Measurements from ENCODE around the gene PDIA5. TPM values are rescaled to one million over a fixed set of nuclear protein-coding genes. Genes with fewer than 3 reads are reported as not detected.

Gene PDIA5
- total RNA-seq, 1 experiment from 2014 or later = 50.8 TPM

DNA sequence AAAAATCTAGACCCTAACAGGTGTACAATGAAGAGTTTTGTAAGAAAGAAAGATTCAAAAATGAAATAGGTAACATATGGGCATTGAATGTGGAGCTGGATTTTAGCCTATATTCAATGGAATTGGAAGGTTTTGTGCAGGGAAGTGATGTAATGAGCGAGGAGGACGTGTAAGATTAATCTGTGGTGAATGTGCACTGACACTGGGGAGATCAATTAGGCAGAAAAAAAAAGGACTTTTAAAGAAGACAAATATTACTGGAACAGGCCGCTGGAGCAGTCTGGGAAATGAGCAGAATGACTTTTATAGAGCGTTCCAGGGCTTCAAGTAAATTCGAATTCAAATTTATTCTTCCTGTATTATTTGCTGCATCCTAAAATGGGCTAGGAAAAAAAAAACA lies 55.2 kb downstream of the PDIA5 start:
- Histone ChIP-seq H3K36me3 (ENCODE audit: control insufficient read depth in 1 of 2, insufficient read depth in 2 of 2, low read length in 2 of 2) (peaks cover 32 to 59% of the 10 kb centered on the region in 2 experiments; a peak in 3 of 4 replicates), H3K79me2 (ENCODE audit: insufficient read depth, low read length) (peaks cover 3% of the 10 kb centered on the region; the same call in 1 of the 2 replicates), H3K9ac (ENCODE audit: low read length) (no peak overlapping the region), H3K4me2 (ENCODE audit: low read length) (no peak overlapping the region), H3K4me1 (ENCODE audit: control insufficient read depth in 1 of 2, insufficient read depth in 2 of 2, low read length in 2 of 2) (peaks cover 0 to 15% of the 10 kb centered on the region in 2 experiments; a peak in 2 of 4 replicates), H2AFZ (ENCODE audit: low read depth, low read length, poor library complexity, severe bottlenecking) (no peak overlapping the region), H3K4me3 (replicated peaks in 1 of 2; ENCODE audit: low read depth in 1 of 2, low read length in 2 of 2) (no peak overlapping the region), H3K27me3 (ENCODE audit: insufficient read depth, low read length) (no peaks in the 10 kb centered on the region), H4K20me1 (ENCODE audit: insufficient read depth) (no peaks in the 10 kb centered on the region), H3K27ac (ENCODE audit: low read depth, low read length) (no peak overlapping the region), H3K9me3 (ENCODE audit: control insufficient read depth in 1 of 2, insufficient read depth in 1 of 2, low read depth in 1 of 2, low read length in 2 of 2) (no peaks in the 10 kb centered on the region), H3K9me2 (ENCODE audit: insufficient read depth) (no peaks in the 10 kb centered on the region)
- no TSS peak for BruUV-seq (replicated peaks)
- intact Hi-C loops (cut with micrococcal nuclease) = no loop called here
- TF ChIP-seq CEBPB (IDR thresholded peaks at IDR 0.05; ENCODE audit: low read depth) (no peak), POLR2AphosphoS5 (IDR thresholded peaks at IDR 0.05; ENCODE audit: low read depth, low read length) (no peak), ELF1 (IDR thresholded peaks at IDR 0.05; ENCODE audit: borderline replicate concordance, low read depth) (no peak), EGR1 (IDR thresholded peaks at IDR 0.05; ENCODE audit: low read depth) (no peak), ZBTB33 (IDR thresholded peaks at IDR 0.05; ENCODE audit: extremely low read depth, insufficient replicate concordance, low read length) (no peak), SIN3A (IDR thresholded peaks at IDR 0.05; ENCODE audit: low read depth) (no peak), EZH2 (IDR thresholded peaks at IDR 0.05) (no peak), CTCF (IDR thresholded peaks at IDR 0.05 in 2 of 3, conservative IDR thresholded peaks at IDR 0.05 in 1 of 3; ENCODE audit: borderline replicate concordance in 1 of 3, insufficient read depth in 1 of 3, low read depth in 2 of 3, low read length in 2 of 3) (no peak), FOSL1 (IDR thresholded peaks at IDR 0.05; ENCODE audit: low read depth) (no peak), ZFX (IDR thresholded peaks at IDR 0.05) (no peak), SP1 (IDR thresholded peaks at IDR 0.05; ENCODE audit: low read depth) (no peak), YY1 (IDR thresholded peaks at IDR 0.05; ENCODE audit: extremely low read depth, insufficient replicate concordance, low read depth, low read length) (no peak), CBX3 (IDR thresholded peaks at IDR 0.05; ENCODE audit: low read depth) (no peak), EZH2phosphoT487 (IDR thresholded peaks at IDR 0.05; ENCODE audit: borderline replicate concordance) (no peak), MAX (IDR thresholded peaks at IDR 0.05) (no peak), POLR2A (IDR thresholded peaks at IDR 0.05; ENCODE audit: borderline replicate concordance, extremely low read depth, insufficient read depth, insufficient read length) (no peak), SRF (IDR thresholded peaks at IDR 0.05; ENCODE audit: low read depth) (no peak)
- TF ChIP-seq, protein P1, sequence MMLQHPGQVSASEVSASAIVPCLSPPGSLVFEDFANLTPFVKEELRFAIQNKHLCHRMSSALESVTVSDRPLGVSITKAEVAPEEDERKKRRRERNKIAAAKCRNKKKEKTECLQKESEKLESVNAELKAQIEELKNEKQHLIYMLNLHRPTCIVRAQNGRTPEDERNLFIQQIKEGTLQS (IDR thresholded peaks at IDR 0.05) = no peak
- TF ChIP-seq, protein P2, sequence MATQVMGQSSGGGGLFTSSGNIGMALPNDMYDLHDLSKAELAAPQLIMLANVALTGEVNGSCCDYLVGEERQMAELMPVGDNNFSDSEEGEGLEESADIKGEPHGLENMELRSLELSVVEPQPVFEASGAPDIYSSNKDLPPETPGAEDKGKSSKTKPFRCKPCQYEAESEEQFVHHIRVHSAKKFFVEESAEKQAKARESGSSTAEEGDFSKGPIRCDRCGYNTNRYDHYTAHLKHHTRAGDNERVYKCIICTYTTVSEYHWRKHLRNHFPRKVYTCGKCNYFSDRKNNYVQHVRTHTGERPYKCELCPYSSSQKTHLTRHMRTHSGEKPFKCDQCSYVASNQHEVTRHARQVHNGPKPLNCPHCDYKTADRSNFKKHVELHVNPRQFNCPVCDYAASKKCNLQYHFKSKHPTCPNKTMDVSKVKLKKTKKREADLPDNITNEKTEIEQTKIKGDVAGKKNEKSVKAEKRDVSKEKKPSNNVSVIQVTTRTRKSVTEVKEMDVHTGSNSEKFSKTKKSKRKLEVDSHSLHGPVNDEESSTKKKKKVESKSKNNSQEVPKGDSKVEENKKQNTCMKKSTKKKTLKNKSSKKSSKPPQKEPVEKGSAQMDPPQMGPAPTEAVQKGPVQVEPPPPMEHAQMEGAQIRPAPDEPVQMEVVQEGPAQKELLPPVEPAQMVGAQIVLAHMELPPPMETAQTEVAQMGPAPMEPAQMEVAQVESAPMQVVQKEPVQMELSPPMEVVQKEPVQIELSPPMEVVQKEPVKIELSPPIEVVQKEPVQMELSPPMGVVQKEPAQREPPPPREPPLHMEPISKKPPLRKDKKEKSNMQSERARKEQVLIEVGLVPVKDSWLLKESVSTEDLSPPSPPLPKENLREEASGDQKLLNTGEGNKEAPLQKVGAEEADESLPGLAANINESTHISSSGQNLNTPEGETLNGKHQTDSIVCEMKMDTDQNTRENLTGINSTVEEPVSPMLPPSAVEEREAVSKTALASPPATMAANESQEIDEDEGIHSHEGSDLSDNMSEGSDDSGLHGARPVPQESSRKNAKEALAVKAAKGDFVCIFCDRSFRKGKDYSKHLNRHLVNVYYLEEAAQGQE (IDR thresholded peaks at IDR 0.05; ENCODE audit: low read depth) = no peak
- ATAC-seq (no peak), DNase-seq (ENCODE audit: low read depth, low spot score) (no peak)
- POLR2A ChIA-PET = no interaction called here
- RAD21 ChIA-PET (ENCODE audit: low non-redundant PET in 1 of 2, low total read pairs in 2 of 2, uncharacterized antibody in 2 of 2, unreplicated experiment in 2 of 2) = no interaction called here
- CTCF ChIA-PET = no interaction called here

Data from HCT116 (cell line).